ENCODE measurements around the gene XRRA1. TPM values are rescaled to one million over a fixed set of nuclear protein-coding genes. Genes with fewer than 3 reads are reported as not detected.

Gene XRRA1
- total RNA-seq, 1 donor from 2014 or later = 3.9 TPM

DNA sequence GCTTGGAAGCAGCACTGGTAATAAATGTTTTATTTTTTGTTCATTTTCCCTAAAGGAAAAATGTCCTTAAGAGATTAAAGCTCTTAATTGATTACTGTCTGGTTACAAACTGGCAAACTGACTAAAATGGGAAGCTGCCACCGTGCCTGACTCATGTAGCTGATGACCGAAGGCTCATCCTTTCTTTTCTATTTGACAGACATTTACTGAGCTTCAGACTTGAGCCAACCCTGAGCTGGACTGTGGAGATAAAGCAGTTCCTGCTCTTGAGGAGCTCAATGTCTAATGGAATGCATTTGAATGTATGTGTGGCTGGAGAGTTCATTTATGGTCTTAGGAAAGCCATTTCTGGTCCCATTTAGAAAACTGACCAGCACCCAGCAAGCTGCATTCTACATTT is 108.9 kb downstream of the XRRA1 start:
- H3K4me3 Mint-ChIP-seq = no peak overlapping the region
- no peaks in the 10 kb centered on the region for H3K79me2 ChIP-seq (ENCODE audit: low read depth)
- H3K36me3 ChIP-seq = peaks cover 5% of the 10 kb centered on the region
- TF ChIP-seq, protein P1, sequence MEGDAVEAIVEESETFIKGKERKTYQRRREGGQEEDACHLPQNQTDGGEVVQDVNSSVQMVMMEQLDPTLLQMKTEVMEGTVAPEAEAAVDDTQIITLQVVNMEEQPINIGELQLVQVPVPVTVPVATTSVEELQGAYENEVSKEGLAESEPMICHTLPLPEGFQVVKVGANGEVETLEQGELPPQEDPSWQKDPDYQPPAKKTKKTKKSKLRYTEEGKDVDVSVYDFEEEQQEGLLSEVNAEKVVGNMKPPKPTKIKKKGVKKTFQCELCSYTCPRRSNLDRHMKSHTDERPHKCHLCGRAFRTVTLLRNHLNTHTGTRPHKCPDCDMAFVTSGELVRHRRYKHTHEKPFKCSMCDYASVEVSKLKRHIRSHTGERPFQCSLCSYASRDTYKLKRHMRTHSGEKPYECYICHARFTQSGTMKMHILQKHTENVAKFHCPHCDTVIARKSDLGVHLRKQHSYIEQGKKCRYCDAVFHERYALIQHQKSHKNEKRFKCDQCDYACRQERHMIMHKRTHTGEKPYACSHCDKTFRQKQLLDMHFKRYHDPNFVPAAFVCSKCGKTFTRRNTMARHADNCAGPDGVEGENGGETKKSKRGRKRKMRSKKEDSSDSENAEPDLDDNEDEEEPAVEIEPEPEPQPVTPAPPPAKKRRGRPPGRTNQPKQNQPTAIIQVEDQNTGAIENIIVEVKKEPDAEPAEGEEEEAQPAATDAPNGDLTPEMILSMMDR (IDR thresholded peaks at IDR 0.05) = no peak
- TF ChIP-seq EZH2phosphoT487 (IDR thresholded peaks at IDR 0.05) (no peak), EZH2 (IDR thresholded peaks at IDR 0.05) (no peak)
- no peaks in the 10 kb centered on the region for H3F3A ChIP-seq (ENCODE audit: low read depth)
- H3K4me3 ChIP-seq = no peak overlapping the region
- H3K36me3 Mint-ChIP-seq = peaks cover 43% of the 10 kb centered on the region
- no peaks in the 10 kb centered on the region for H3K4me1 Mint-ChIP-seq
- H2AFZ ChIP-seq (replicated peaks) = no peak overlapping the region
- H3K9me3 Mint-ChIP-seq = no peaks in the 10 kb centered on the region
- H3K9me3 ChIP-seq (ENCODE audit: low read depth) = no peaks in the 10 kb centered on the region
- H3K27ac Mint-ChIP-seq = no peak overlapping the region
- no peak for DNase-seq (ENCODE audit: low spot score)
- no peaks in the 10 kb centered on the region for H3K27me3 ChIP-seq
- no peak overlapping the region for H3K27ac ChIP-seq
- no peak overlapping the region for H3K9ac ChIP-seq
- H4K20me1 ChIP-seq (ENCODE audit: low read depth) = no peaks in the 10 kb centered on the region
- no peak overlapping the region for H3K4me2 ChIP-seq
- H3K27me3 Mint-ChIP-seq (ENCODE audit: insufficient read depth, low read depth) = peaks cover 4% of the 10 kb centered on the region
- no peaks in the 10 kb centered on the region for H3K4me1 ChIP-seq

DNA sequence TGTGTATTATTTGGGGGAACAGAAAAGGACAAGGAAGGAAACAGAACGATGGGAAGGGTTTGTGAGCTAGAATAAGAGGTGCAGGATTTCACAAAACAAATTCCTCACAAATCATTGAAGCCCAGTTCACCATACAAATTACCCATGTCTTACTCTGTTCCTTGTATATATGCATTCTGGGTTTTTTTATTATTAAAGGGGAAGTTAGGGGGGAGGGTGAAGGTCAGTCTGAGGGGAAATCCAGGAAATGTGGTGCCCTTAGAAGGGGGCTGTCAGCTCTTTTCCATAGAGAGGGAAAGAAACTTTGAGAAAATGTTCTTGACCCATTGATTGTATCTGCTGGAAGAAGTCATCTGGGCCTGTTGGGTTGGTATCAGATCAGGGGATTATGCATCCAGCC is 109.4 kb downstream of the XRRA1 start:
- H3K4me1 ChIP-seq = no peaks in the 10 kb centered on the region
- no peak overlapping the region for H3K9ac ChIP-seq
- Mint-ChIP-seq H3K36me3 (peaks cover 46% of the 10 kb centered on the region), H3K27ac (no peak overlapping the region), H3K4me1 (no peaks in the 10 kb centered on the region), H3K9me3 (no peaks in the 10 kb centered on the region), H3K27me3 (ENCODE audit: insufficient read depth, low read depth) (peaks cover 4% of the 10 kb centered on the region), H3K4me3 (no peak overlapping the region)
- H4K20me1 ChIP-seq (ENCODE audit: low read depth) = no peaks in the 10 kb centered on the region
- no peak overlapping the region for H3K4me2 ChIP-seq
- DNase-seq (ENCODE audit: low spot score) = no peak
- H3K4me3 ChIP-seq = no peak overlapping the region
- no peaks in the 10 kb centered on the region for H3K9me3 ChIP-seq (ENCODE audit: low read depth)
- H2AFZ ChIP-seq (replicated peaks) = no peak overlapping the region
- no peaks in the 10 kb centered on the region for H3K27me3 ChIP-seq
- H3K79me2 ChIP-seq (ENCODE audit: low read depth) = no peaks in the 10 kb centered on the region
- H3K27ac ChIP-seq = no peak overlapping the region
- peaks cover 6% of the 10 kb centered on the region for H3K36me3 ChIP-seq
- H3F3A ChIP-seq (ENCODE audit: low read depth) = no peaks in the 10 kb centered on the region
- TF ChIP-seq, protein P1 (IDR thresholded peaks at IDR 0.05) = no peak
- no peak for TF ChIP-seq EZH2phosphoT487 (IDR thresholded peaks at IDR 0.05)
- TF ChIP-seq EZH2 (IDR thresholded peaks at IDR 0.05) = no peak

DNA sequence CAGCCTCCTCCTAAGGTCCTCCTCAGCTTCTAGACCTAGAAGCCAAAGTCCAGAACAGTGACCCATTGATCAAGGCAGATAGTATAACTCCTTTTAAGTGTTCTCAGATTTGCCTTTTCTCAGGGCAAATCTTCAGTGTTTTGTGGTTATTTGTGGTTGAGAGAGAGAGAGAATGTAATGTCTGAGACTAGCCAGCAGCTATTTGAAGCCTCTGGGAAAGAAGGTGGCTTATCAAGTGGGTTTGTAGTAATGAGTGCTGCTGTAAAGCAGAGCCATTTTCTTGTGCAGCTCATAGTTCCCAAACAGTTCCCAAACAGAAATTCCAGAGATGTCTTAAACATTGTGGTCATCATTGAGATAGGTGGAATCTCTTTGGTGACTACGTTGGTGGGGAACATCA is 110.7 kb downstream of the XRRA1 start:
- H3K4me1 Mint-ChIP-seq = no peaks in the 10 kb centered on the region
- no peak overlapping the region for H2AFZ ChIP-seq (replicated peaks)
- no peak overlapping the region for H3K4me3 Mint-ChIP-seq

More for the DNA sequence above, 110.7 kb downstream of the XRRA1 start:
- H3K27me3 Mint-ChIP-seq (ENCODE audit: insufficient read depth, low read depth) = peaks cover 2% of the 10 kb centered on the region
- no peak overlapping the region for H3K4me2 ChIP-seq
- H3K36me3 ChIP-seq = peaks cover 6% of the 10 kb centered on the region
- no peaks in the 10 kb centered on the region for H3K79me2 ChIP-seq (ENCODE audit: low read depth)
- H3K4me1 ChIP-seq = no peaks in the 10 kb centered on the region
- no peaks in the 10 kb centered on the region for H3K9me3 ChIP-seq (ENCODE audit: low read depth)
- H3F3A ChIP-seq (ENCODE audit: low read depth) = no peaks in the 10 kb centered on the region
- H3K27ac Mint-ChIP-seq = no peak overlapping the region
- H3K9ac ChIP-seq = no peak overlapping the region
- H3K27me3 ChIP-seq = no peaks in the 10 kb centered on the region
- H3K36me3 Mint-ChIP-seq = peaks cover 45% of the 10 kb centered on the region
- no peak for DNase-seq (ENCODE audit: low spot score)
- H3K9me3 Mint-ChIP-seq = no peaks in the 10 kb centered on the region
- no peak overlapping the region for H3K27ac ChIP-seq
- H4K20me1 ChIP-seq (ENCODE audit: low read depth) = no peaks in the 10 kb centered on the region
- TF ChIP-seq EZH2phosphoT487 (IDR thresholded peaks at IDR 0.05) = no peak
- TF ChIP-seq, protein P1 (IDR thresholded peaks at IDR 0.05) = no peak
- TF ChIP-seq EZH2 (IDR thresholded peaks at IDR 0.05) = no peak
- no peak overlapping the region for H3K4me3 ChIP-seq

Data from neural progenitor cell (in vitro differentiated cells).